ENCODE data around the gene SFSWAP.

The SFSWAP gene

GRCh38 chr12:131840643-131841416, 129.9 kb downstream of the SFSWAP start:
- no peak for DNase-seq

GRCh38 chr12:131841547-131841946, 130.7 kb downstream of the SFSWAP start:
- DNase-seq = no peak

GRCh38 chr12:131842169-131842568, 131.3 kb downstream of the SFSWAP start:
- no peak for DNase-seq

GRCh38 chr12:131843527-131843926, 132.6 kb downstream of the SFSWAP start:
- no peak for DNase-seq

GRCh38 chr12:131844140-131844539, 133.2 kb downstream of the SFSWAP start:
- DNase-seq = no peak

GRCh38 chr12:131844656-131845055, 133.8 kb downstream of the SFSWAP start:
- no peak for DNase-seq

- DNase-seq = no peak
Observed at GRCh38 chr12:131845121-131845520, 134.2 kb downstream of the SFSWAP start.

- DNase-seq = no peak
Observed at GRCh38 chr12:131847456-131847855, 136.6 kb downstream of the SFSWAP start.

GRCh38 chr12:131848753-131849152, 137.9 kb downstream of the SFSWAP start:
- DNase-seq = no peak
